ENCODE data around the gene ZFHX3. TPM values are rescaled to one million over a fixed set of nuclear protein-coding genes. Genes with fewer than 3 reads are reported as not detected.

ZFHX3 gene
- total and polyA plus RNA-seq, 2 donors (not counting 1 experiment from before 2014, with no cell fraction given) = 4.7 to 7.3 TPM

DNA sequence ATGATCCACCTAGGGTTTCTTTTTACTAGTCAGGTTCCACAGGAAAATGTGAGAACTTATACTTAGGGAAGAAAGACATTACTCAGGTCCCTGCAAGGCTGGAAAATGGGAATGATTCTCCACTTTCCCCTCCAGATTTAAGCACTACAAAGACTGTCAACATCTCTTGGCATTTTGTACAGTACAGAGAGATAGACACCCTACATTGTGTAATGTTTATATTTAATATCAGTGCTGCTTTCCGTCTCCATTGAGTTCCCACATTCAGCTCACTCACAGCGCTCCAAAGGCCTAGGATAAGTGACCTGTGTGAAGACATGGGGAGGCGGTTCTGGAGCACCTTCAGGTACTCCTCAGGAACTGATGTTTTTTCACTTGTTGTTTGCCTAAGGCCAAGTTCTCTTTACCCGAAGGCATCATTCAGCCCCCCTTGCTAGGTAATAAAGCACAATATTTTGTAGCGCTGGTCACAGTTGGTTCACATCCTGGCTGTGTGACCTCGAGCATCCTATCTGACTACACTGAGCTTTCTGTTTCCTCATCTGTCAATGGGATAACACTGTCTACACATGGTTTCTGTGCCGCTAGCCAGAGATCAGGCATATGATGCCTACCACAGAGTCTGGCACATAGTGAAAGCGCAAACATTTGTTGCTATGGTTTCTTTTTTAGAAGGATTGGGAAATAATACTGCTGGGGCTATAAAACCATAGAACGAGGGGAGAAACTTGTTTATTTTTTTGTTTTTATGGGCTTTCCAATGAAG, 226.6 kb downstream of the ZFHX3 start:
- no peaks in the 10 kb centered on the region for H3K79me2 ChIP-seq (ENCODE audit: control insufficient read depth, insufficient read depth, low read length)
- no peak overlapping the region for H3K4me2 ChIP-seq (ENCODE audit: extremely low read depth, insufficient read depth, low read length)
- no peaks in the 10 kb centered on the region for H3K36me3 ChIP-seq (ENCODE audit: control insufficient read depth, insufficient read depth, low read length)
- H3K4me3 ChIP-seq (replicated peaks in 1 of 4; ENCODE audit: control extremely low read depth in 1 of 4, insufficient read depth in 1 of 4, low read depth in 3 of 4, low read length in 4 of 4) = no peak overlapping the region
- H3K9ac ChIP-seq (ENCODE audit: insufficient read depth, low read length) = no peak overlapping the region
- peaks cover 5% of the 10 kb centered on the region for H3K4me1 ChIP-seq (ENCODE audit: control insufficient read depth, extremely low read depth, insufficient read depth, low read length)
- TF ChIP-seq CTCF (conservative IDR thresholded peaks at IDR 0.05 in 1 of 2, IDR thresholded peaks at IDR 0.05 in 1 of 2; ENCODE audit: low read depth in 1 of 2, low read length in 2 of 2) (no peak), EZH2 (IDR thresholded peaks at IDR 0.05; ENCODE audit: low read length, missing control alignments) (no peak)
- H2AFZ ChIP-seq (ENCODE audit: low read length) = no peak overlapping the region
- H3K9me3 ChIP-seq (ENCODE audit: control insufficient read depth, insufficient read depth, low read depth, low read length) = no peaks in the 10 kb centered on the region
- no peaks in the 10 kb centered on the region for H3K27me3 ChIP-seq (ENCODE audit: control insufficient read depth, insufficient read depth, low read length)
- H4K20me1 ChIP-seq (ENCODE audit: control insufficient read depth, extremely low read depth, insufficient read depth, low read length) = no peaks in the 10 kb centered on the region
- H3K27ac ChIP-seq (ENCODE audit: insufficient read depth, low read length) = no peak overlapping the region
- DNase-seq (ENCODE audit: low read depth in 2 of 2) = no peak

DNA sequence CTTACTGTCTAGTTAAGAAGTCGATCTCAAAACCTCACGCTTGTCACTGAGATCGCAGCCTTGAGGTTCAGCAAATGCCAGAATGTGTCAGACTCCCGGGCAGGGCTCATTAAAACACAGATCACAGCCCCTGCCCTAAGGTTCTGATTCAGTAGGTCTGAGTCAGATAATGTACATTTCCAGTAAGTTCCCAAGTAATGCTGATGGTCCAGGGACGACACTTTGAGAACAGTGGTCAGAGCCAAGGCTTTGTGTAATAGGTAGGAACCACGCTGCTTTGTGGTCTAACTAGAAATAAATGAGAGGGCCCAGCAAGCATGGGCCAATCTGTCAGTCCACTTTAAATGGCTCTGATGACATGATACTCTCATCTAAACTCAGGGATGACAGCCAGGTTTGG, 228.6 kb downstream of the ZFHX3 start:
- peak; percentile 45 to 86 for DNase-seq (ENCODE audit: low read depth in 2 of 2)
- no peak overlapping the region for H2AFZ ChIP-seq (ENCODE audit: low read length)
- no peak overlapping the region for H3K4me3 ChIP-seq (replicated peaks in 1 of 4; ENCODE audit: control extremely low read depth in 1 of 4, insufficient read depth in 1 of 4, low read depth in 3 of 4, low read length in 4 of 4)
- no peaks in the 10 kb centered on the region for H3K27me3 ChIP-seq (ENCODE audit: control insufficient read depth, insufficient read depth, low read length)
- H3K9ac ChIP-seq (ENCODE audit: insufficient read depth, low read length) = no peak overlapping the region
- H3K27ac ChIP-seq (ENCODE audit: insufficient read depth, low read length) = no peak overlapping the region
- H4K20me1 ChIP-seq (ENCODE audit: control insufficient read depth, extremely low read depth, insufficient read depth, low read length) = no peaks in the 10 kb centered on the region
- no peaks in the 10 kb centered on the region for H3K9me3 ChIP-seq (ENCODE audit: control insufficient read depth, insufficient read depth, low read depth, low read length)
- H3K4me2 ChIP-seq (ENCODE audit: extremely low read depth, insufficient read depth, low read length) = no peak overlapping the region
- TF ChIP-seq CTCF (conservative IDR thresholded peaks at IDR 0.05 in 1 of 2, IDR thresholded peaks at IDR 0.05 in 1 of 2; ENCODE audit: low read depth in 1 of 2, low read length in 2 of 2) = no peak
- no peak for TF ChIP-seq EZH2 (IDR thresholded peaks at IDR 0.05; ENCODE audit: low read length, missing control alignments)
- no peaks in the 10 kb centered on the region for H3K36me3 ChIP-seq (ENCODE audit: control insufficient read depth, insufficient read depth, low read length)
- H3K79me2 ChIP-seq (ENCODE audit: control insufficient read depth, insufficient read depth, low read length) = no peaks in the 10 kb centered on the region
- peaks cover 5% of the 10 kb centered on the region for H3K4me1 ChIP-seq (ENCODE audit: control insufficient read depth, extremely low read depth, insufficient read depth, low read length)

DNA sequence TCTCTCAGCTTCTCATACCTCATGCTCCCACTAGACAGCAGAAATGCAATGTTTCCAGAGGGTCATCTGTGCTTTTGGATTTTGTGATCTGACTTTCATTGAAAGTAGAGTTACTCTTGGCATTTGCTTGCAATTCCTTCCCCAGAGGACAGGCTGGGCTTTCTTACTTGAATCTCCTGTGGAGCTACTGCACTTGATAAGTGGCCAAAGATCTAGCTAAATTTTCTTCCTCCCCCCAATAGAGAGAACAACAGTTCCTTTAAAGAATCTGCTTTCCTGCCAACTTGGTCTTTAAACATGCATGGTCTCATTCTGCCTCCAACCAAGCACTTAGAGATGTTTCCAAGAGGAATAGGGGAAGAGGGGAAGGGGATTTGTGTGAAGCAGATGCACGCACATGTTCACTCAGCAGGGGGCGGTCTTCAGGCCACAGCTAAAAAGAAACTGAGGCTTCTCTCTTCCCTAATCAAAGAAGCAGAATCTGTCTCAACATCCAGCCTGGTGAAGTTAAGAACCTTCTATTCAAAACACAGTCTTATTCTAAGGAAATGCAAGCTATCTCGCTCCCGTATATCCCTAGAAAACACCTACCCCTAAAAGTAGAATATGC, 229.6 kb downstream of the ZFHX3 start:
- Histone ChIP-seq H3K4me3 (replicated peaks in 1 of 4; ENCODE audit: control extremely low read depth in 1 of 4, insufficient read depth in 1 of 4, low read depth in 3 of 4, low read length in 4 of 4) (no peak overlapping the region), H2AFZ (ENCODE audit: low read length) (no peak overlapping the region), H3K4me2 (ENCODE audit: extremely low read depth, insufficient read depth, low read length) (no peak overlapping the region), H3K27ac (ENCODE audit: insufficient read depth, low read length) (no peak overlapping the region), H3K4me1 (ENCODE audit: control insufficient read depth, extremely low read depth, insufficient read depth, low read length) (peaks cover 5% of the 10 kb centered on the region), H3K36me3 (ENCODE audit: control insufficient read depth, insufficient read depth, low read length) (no peaks in the 10 kb centered on the region), H3K27me3 (ENCODE audit: control insufficient read depth, insufficient read depth, low read length) (no peaks in the 10 kb centered on the region), H3K9ac (ENCODE audit: insufficient read depth, low read length) (no peak overlapping the region), H3K9me3 (ENCODE audit: control insufficient read depth, insufficient read depth, low read depth, low read length) (no peaks in the 10 kb centered on the region), H4K20me1 (ENCODE audit: control insufficient read depth, extremely low read depth, insufficient read depth, low read length) (no peaks in the 10 kb centered on the region), H3K79me2 (ENCODE audit: control insufficient read depth, insufficient read depth, low read length) (no peaks in the 10 kb centered on the region)
- TF ChIP-seq EZH2 (IDR thresholded peaks at IDR 0.05; ENCODE audit: low read length, missing control alignments) = no peak
- TF ChIP-seq CTCF (conservative IDR thresholded peaks at IDR 0.05 in 1 of 2, IDR thresholded peaks at IDR 0.05 in 1 of 2; ENCODE audit: low read depth in 1 of 2, low read length in 2 of 2) = peak; percentile 3 to 12
- DNase-seq (ENCODE audit: low read depth in 2 of 2) = peak in 1 of 2 donors; percentile 31

All from fibroblast of lung (primary cell).